Smooth muscle cell (in vitro differentiated cells): ENCODE results near the gene ATP5F1E. TPM values are rescaled to one million over a fixed set of nuclear protein-coding genes. Genes with fewer than 3 reads are reported as not detected.
"Not testable (repeated sequence)": the region's sequence is repeated elsewhere in the genome, so short reads cannot be mapped to it uniquely, and the experiment has no call there.

Experiments
- DNase-seq: peaks from one replicate; lab custom pipeline; 2025; ENCODE audit not compliant: unreplicated experiment; lab: John Stamatoyannopoulos, UW
- H2AFZ ChIP-seq: fragments of 200-600 bp; sonication (generic); 2 replicates; pipeline ENCODE4 v1.6.0; 2016; ENCODE audit warnings: antibody characterized with exemption, low read depth, mild to moderate bottlenecking
- H3F3A ChIP-seq: fragments of 200-600 bp; sonication (generic); 2 replicates; pipeline ENCODE4 v1.6.0; 2017; ENCODE audit warnings: antibody characterized with exemption, low read depth
- H3K27ac ChIP-seq: fragments of 200-600 bp; sonication (generic); 2 replicates; pipeline ENCODE4 v1.5.1; 2016; ENCODE audit warnings: low read depth, mild to moderate bottlenecking
- H3K27me3 ChIP-seq: fragments of 200-600 bp; sonication (generic); 2 replicates; pipeline ENCODE4 v1.6.1; 2016; ENCODE audit warnings: low read depth, mild to moderate bottlenecking
- H3K36me3 ChIP-seq: fragments of 200-600 bp; sonication (generic); 2 replicates; pipeline ENCODE4 v1.5.1; 2016; ENCODE audit warnings: low read depth
- H3K4me1 ChIP-seq: fragments of 200-600 bp; sonication (generic); 2 replicates; pipeline ENCODE4 v1.5.1; 2016; ENCODE audit warnings: low read depth
- H3K4me2 ChIP-seq: fragments of 200-600 bp; sonication (generic); 2 replicates; pipeline ENCODE4 v1.6.0; 2016; ENCODE audit warnings: mild to moderate bottlenecking
- H3K4me3 ChIP-seq: fragments of 200-600 bp; sonication (generic); 2 replicates; pipeline ENCODE4 v1.5.1; 2016; ENCODE audit warnings: mild to moderate bottlenecking
- H3K79me2 ChIP-seq: fragments of 200-600 bp; sonication (generic); 2 replicates; pipeline ENCODE4 v1.6.0; 2016; ENCODE audit warnings: low read depth, mild to moderate bottlenecking
- H3K9ac ChIP-seq: fragments of 200-600 bp; sonication (generic); 2 replicates; pipeline ENCODE4 v1.6.0; 2016; ENCODE audit warnings: low read depth
- H3K9me3 ChIP-seq: fragments of 200-600 bp; sonication (generic); replicated peaks from 2 replicates; pipeline ENCODE4 v1.5.1; 2016; ENCODE audit warnings: low read depth
- H4K20me1 ChIP-seq: fragments of 200-600 bp; sonication (generic); 2 replicates; pipeline ENCODE4 v1.6.0; 2016; ENCODE audit warnings: low read depth
- CTCF ChIP-seq: fragments of 200-600 bp; sonication (generic); IDR thresholded peaks from 2 replicates; pipeline ENCODE4 v1.5.1; 2017; ENCODE audit warnings: borderline replicate concordance, mild to moderate bottlenecking, antibody characterized with exemption; ENCODE audit not compliant: insufficient read depth, poor library complexity, severe bottlenecking
- WGBS: methylation state at CpG from one replicate; pipeline ENCODE4 v1.1.7; 2016; ENCODE audit warnings: low lambda C conversion rate; 5-methylcytosine and 5-hydroxymethylcytosine counted together
- polyA plus RNA-seq: library from polyadenylated mRNA; unstranded; fragments of >200 nt; fragmentation: Nextera tagmentation; extraction: Ambion mirVana; gene quantifications from 2 replicates; pipeline ENCODE4 v1.2.1, GENCODE V29; 2016
- total RNA-seq: library from RNA; depleted of rRNA; stranded (reverse); fragments of >200 nt; gene quantifications from 2 replicates; pipeline ENCODE4 v1.2.3, GENCODE V29; 2014

ATP5F1E gene
- total and polyA plus RNA-seq, 2 experiments from 2014 or later, result 48.6 to 265 TPM

DNA sequence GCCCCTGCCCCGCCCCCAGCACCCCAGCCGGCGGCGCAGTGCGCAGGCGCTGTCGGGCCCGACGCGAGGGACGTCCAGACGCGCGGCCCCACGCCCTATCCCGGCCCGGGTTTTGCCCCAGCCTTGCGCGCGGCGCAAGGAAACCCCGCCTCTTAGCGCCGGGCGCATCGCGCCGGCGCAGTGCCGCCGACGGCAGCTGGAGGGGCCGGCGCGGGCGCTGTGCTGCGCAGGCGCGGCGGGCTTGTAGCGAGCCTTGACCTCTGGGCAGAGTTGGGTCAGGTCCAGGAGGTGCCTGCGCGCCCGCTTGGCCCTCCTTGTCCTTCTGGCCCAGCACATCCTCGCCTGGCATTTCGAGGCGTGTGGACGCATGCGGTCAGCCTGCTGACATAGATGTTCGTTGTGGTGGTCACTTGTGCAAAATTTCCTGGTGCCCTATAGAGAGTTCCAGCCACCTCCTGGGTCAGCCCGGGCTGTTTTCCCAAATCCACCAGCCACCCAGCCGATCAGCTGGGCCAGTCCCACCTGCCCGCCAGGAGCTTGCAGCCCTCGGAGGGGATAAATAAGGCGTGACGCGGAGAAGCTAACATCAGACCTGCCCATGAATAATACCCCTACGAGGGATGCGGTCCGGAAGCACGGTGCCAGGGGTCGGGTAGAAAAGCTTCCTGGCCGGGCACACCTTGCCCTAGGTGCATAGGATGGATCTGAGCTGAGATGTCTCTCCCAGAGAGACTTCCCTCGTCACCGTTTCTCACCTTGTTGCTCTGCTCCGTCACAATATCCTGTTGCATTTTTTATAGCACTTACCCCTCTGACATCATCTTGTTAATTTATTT is 10.9 kb upstream of the ATP5F1E start:
- DNase-seq, result peak; percentile 73
- H3K27me3 ChIP-seq, result no peaks in the 10 kb centered on the region
- H3K27ac ChIP-seq, result peak overlapping the region; percentile 36
- H3K4me1 ChIP-seq, result no peaks in the 10 kb centered on the region
- 28% methylated on average over 52 of the region's 66 CpGs for WGBS
- no peaks in the 10 kb centered on the region for H4K20me1 ChIP-seq
- peaks cover 46% of the 10 kb centered on the region for H3K79me2 ChIP-seq
- peaks cover 2% of the 10 kb centered on the region for H3K36me3 ChIP-seq
- H3K4me3 ChIP-seq, result peak overlapping the region; percentile 77
- H2AFZ ChIP-seq, result peak overlapping the region; percentile 99
- TF ChIP-seq CTCF, result no peak
- peak overlapping the region; percentile 15 for H3K9ac ChIP-seq
- peak overlapping the region; percentile 93 for H3K4me2 ChIP-seq
- H3F3A ChIP-seq, result no peaks in the 10 kb centered on the region
- H3K9me3 ChIP-seq, result no peaks in the 10 kb centered on the region

GRCh38 chr20:59042151-59042795 is 10.1 kb upstream of the ATP5F1E start, which contains the start of gene PRELID3B:
TSS of gene PRELID3B (minus strand) at chr20:59042786. CDS start at chr20:59042730, 56 bp downstream.
- peak within 1 kb of the TSS; percentile 36 for H3K27ac ChIP-seq
- H3K4me1 ChIP-seq, result no peaks in the 10 kb centered on the region
- H3K4me2 ChIP-seq, result peak within 1 kb of the TSS; percentile 93
- H3F3A ChIP-seq, result no peaks in the 10 kb centered on the region
- TF ChIP-seq CTCF, result no peak
- no peaks in the 10 kb centered on the region for H4K20me1 ChIP-seq
- no peak for DNase-seq
- peak within 1 kb of the TSS; percentile 99 for H2AFZ ChIP-seq
- peak within 1 kb of the TSS; percentile 73 for H3K9ac ChIP-seq
- H3K79me2 ChIP-seq, result peaks cover 53% of the 10 kb centered on the region
- 6% methylated on average over 46 of the region's 50 CpGs for WGBS
- no peaks in the 10 kb centered on the region for H3K9me3 ChIP-seq
- H3K36me3 ChIP-seq, result peaks cover 6% of the 10 kb centered on the region
- no peaks in the 10 kb centered on the region for H3K27me3 ChIP-seq
- peak within 1 kb of the TSS; percentile 77 for H3K4me3 ChIP-seq

- WGBS, result 96% methylated on average over 16 of the region's 16 CpGs
- Histone ChIP-seq H3K9ac (peak overlapping the region; percentile 73), H2AFZ (peak overlapping the region; percentile 99), H3K4me3 (peak overlapping the region; percentile 77), H3K79me2 (peaks cover 53% of the 10 kb centered on the region), H3K4me2 (peak overlapping the region; percentile 93), H3K36me3 (peaks cover 13% of the 10 kb centered on the region), H3K27ac (peak overlapping the region; percentile 17)
- H3K27me3 ChIP-seq, H3K4me1 ChIP-seq, H4K20me1 ChIP-seq, H3K9me3 ChIP-seq, H3F3A ChIP-seq, DNase-seq: not testable (repeated sequence)
These were observed 9.4 kb upstream of the ATP5F1E start for GRCh38 chr20:59041487-59041886.

DNA sequence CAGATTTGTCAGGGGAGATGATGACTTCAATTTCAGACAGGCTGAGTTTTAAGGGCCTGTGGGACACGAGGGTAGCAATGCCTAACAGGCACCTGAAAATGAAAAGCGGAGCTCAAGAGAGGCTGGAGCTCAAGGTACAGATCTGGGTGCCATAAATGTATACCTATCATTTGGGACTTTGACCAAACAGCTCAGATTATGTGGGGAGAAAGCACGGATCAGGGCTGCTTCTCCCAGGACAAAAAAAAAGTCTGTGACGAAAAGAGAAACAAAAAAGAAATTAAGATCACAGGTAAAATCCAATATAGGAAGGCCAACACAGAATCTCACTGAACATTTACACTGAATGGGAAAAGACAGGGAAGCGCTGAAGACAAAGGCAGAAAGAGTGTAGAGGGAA is 8.5 kb upstream of the ATP5F1E start:
- no peak for DNase-seq
- Histone ChIP-seq H2AFZ (no peak overlapping the region), H3K4me3 (peak overlapping the region; percentile 4), H3K4me1 (no peaks in the 10 kb centered on the region), H3K27ac (no peak overlapping the region), H3K4me2 (no peak overlapping the region), H3K9me3 (no peaks in the 10 kb centered on the region), H4K20me1 (no peaks in the 10 kb centered on the region), H3K79me2 (peaks cover 53% of the 10 kb centered on the region), H3F3A (peaks cover 3% of the 10 kb centered on the region), H3K27me3 (no peaks in the 10 kb centered on the region), H3K9ac (no peak overlapping the region), H3K36me3 (peaks cover 19% of the 10 kb centered on the region)
- 99% methylated on average over 5 of the region's 5 CpGs for WGBS
- TF ChIP-seq CTCF, result no peak
